HPDE6-E6E7 (cell line): Measurements from ENCODE around the gene CRTC1.
A peak's percentile ranks its signal among the peaks of the same experiment; 100 is the strongest.
"Not testable (repeated sequence)": the region's sequence is repeated elsewhere in the genome, so short reads cannot be mapped to it uniquely, and the experiment has no call there.

Experiments used
- DNase-seq: peaks from one replicate; pipeline ENCODE4 v3.0.0; 2011; ENCODE audit warnings: missing footprints; ENCODE audit errors: extremely low spot score

CRTC1 gene

DNA sequence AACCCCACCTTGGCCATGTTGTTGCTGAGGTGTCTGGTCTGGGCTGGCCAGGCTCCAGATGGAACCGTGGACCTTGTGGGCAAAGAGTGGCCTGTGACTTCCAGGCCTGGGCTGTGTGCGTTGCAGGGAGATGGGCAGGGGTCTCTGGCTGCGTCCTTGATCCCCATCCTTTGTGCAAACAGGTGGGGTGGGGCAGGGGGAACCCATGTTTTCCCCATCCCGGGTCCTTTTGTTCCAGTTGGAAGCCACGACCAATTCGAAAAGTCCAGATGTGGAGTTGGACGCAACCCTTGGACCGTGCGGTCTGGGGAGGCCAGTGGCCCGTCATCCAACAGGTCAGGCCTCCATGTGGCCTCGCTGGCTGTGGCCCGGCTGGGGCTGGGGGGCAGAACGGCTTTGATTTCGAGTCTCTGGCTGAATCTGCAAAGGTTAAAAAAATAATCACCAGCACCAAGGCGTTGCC is 120.7 kb downstream of the CRTC1 start:
- DNase-seq = no peak

DNA sequence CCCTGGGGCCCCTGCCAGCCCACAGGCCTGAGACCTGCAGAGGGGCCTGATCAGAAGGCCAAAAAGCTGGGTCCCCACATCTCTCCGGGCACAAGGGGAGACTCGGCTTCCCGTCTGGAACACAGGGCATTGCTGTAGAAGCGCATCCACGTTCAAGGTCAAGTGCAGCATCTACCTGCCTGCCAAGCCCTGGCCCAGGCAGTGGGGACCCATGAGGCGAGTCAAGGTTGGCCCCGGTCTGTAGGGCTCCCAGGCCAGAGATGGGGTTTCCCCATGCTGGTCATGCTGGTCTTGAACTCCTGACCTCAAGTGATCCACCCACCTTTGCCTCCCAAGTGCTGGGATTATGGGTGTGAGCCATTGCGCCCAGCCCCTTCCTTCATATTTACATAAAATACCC is 121.2 kb downstream of the CRTC1 start:
- DNase-seq = no peak

DNA sequence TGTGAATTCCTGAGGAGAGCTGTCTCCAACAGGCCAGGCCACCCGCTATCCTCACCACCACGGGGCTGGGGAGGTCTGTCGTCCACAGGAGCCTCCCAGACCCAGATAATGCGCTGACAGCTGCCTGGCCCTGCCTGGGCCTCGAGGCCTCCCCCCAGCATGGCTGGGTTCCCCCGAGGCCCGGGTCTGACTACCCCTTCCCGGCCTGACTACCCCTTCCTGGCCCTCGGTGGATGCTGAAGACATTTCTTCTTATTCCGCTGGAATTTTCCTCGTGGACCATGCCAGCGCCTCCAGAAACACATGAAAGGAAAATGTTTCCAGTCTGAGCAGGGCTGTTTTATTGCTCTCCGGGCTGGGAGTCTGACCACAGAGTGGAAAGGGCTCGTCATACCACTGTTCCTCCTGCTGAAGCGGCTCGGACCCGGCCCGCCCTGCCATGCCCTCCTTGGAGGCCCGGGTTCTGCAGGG is 124.4 kb downstream of the CRTC1 start:
- DNase-seq = no peak

DNA sequence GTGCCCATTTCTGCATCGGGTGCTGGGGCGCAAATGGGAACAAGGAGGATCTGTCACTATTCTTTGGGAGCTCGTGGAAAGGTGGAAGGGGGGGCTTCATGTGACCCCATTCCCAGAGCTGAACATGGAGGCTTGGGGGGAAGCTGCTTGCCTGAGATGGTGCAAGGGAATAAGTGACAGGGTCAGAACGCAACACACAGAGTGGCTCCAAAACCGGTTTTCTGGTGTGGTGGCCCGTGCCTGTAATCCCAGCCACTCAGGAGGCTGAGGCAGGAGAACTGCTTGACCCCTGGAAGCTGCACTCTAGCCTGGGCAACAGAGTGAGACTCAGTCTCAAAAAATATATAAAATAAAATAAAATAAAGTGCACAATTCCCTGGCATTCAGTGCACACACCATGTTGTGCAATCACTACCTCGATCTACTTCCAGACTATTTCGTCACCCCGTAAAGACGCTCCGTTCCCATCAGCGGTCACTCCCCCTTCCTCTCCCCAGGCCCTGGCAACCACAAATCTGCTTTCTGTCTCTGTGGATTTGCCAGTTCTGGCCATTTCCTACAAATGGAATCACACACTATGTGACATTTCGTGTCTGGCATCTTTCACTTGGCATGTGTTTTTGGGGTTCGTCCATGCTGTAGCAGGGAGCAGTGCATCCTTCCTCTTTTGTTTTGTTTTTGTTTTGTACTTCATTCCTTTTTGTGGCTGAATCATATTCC is 125.8 kb downstream of the CRTC1 start:
- no peak for DNase-seq

DNA sequence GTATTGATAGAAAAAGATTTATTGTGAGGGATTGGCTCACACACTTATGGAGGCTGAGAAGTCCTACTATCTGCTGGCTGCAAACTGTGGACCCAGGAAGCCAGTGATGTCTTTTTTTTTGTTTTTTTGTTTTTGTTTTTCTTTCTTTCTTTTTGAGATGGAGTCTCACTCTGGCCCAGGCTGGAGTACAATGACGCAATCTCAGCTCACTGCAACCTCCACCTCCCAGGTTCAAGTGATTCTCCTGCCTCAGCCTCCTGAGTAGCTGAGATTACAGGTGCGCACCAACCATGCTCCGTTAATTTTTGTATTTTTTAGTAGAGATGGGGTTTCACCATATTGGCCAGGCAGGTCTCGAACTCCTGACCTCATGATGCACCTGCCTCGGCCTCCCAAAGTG is 128.2 kb downstream of the CRTC1 start:
- not testable (repeated sequence) for DNase-seq

DNA sequence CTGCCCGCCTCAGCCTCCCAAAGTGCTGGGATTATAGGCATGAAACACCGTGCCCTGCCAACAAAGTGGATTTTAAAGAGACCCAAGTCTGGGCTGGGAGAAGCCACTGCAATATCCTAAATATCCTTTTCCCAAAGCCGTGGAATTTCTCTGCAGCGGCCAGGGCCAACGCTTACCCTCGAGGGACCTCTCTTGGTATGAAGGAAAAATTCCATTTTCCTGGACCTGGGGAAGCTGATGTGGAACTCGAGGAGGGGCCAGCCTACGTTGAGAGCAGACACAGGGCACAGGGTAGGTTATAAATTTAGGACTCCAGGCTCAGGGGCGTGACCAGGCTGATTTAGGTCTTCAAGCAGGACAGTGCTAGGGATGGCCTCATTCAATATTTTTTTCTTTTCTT is 130.6 kb downstream of the CRTC1 start:
- no peak for DNase-seq

DNA sequence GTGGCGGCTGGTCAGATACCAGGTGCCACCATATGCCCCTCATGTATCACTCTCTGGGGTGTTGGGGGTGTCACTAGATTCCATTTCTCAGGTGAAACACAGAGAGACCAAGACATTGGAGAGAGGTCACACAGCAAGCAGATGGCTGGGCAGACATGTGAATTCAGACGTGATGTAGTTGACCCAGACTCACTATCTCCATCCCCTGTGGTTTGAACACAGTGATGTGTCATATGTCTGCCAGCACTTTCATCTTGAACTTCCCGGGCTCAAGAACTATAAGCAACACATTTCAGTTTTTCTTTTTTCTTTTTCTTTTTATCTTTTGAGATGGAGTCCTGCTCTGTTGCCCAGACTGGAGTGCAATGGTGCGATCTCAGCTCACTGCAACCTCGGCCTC is 132.2 kb downstream of the CRTC1 start:
- no peak for DNase-seq

DNA sequence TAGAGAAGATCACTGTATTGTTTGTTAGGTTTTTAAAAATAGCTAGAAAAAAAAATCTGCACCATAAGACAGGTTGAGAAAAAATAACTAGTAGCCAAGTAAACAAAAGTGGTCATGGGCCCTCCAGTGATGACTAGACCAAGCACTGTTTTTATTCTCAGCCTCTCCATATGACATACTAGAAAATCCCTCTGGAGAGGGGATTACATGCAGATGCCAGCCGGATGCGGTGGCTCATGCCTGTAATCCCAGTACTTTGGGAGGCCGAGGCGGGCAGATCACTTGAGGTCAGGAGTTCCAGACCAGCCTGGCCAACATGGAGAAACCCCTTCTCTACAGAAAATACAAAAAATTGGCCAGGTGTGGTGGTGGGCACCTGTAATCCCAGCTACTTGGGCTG is 133.2 kb downstream of the CRTC1 start:
- not testable (repeated sequence) for DNase-seq

DNA sequence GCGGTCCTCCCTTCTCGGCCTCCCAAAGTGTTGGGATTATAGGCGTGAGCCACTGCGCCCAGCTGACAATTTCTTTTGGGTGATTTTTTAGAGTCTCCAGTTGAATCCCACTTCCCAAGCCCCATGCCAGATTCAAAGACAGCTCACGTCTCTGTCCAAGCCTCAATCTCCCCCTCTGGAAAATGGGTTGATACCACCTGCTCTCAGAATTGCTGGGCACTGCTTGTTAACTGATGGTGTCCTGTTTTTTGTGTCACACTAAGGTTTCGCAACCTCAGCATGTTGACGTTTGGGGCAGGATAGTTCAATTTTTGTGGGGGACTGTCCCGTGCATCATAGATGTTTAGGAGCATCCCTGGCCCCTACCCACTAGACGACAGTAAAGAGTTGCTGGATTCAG is 134.1 kb downstream of the CRTC1 start:
- DNase-seq = no peak

DNA sequence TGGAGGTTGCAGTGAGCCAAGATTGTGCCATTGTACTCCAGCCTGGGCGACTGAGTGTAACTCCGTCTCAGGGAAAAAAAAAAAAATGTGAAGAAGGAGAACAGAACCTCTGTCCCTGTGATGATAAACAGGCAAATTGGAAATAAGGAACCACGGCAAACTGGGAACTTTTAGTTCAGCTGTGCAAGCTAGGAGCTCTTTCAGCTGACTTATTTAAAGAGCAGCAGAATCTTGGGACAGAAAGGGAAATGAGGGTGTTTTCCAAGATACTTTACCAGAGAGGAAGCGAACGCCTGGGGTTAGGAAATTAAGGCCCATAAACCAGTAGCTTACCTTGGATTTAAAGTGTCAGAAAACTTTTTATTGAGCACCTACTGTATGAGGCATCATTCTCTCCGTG is 145.3 kb downstream of the CRTC1 start:
- no peak for DNase-seq

DNA sequence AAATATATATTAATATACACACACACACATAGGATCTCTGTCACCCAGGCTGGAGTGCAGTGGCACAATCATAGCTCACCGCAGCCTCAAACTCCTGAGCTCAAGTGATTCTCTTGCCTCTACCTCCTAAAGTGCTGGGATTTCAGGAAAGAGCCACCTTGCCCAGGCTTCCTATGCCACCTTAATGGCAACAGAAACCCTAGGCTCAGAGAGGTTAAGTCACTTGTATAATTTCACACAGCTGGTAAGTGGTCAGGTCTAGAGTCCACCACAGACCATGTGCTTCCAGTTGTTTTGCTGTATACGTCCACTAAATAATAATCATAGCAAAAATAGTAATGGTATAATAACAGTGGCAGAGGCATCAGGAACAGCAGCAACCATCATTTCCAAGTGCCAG is 147.0 kb downstream of the CRTC1 start:
- no peak for DNase-seq

DNA sequence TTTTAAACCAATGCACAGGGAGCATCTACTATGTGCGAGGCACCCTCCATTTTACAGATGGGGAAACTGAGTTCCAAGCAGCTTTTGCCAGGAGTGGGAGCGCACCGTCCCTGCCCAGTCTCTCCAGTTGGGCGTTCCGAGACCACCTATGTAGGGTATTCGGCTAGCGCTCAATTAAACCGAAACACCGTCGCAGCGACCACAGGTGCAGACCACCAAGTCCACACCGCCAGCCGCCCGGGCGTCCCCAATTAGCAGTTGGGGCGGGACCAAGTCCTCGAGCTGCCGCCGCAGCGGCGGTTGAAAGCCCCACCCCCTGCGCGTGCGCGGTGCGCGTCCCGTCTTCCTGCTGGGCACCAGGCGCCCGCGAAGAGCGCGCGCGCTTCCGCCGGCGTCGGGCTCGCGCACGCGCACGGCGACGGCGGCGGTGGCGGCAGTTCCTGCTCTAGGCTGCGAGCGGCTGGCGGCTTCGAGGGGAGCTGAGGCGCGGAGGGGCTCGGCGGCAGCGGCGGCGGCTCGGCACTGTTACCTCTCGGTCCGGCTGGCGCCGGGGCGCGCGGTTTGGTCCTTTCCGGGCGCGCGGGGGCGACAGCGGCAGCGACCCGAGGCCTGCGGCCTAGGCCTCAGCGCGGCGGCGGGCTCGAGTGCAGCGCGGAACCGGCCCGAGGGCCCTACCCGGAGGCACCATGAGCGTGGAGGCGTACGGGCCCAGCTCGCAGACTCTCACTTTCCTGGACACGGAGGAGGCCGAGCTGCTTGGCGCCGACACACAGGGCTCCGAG is 148.2 kb downstream of the CRTC1 start, which contains the start of gene UPF1:
TSS of gene UPF1 (plus strand) at position 436 of the 782 bp plus-strand sequence. CDS start at position 687, 251 bp downstream.
- DNase-seq = peak; percentile 90
